HepG2 (cell line): ENCODE measurements around the gene SLC7A6OS. TPM values are rescaled to one million over a fixed set of nuclear protein-coding genes. Genes with fewer than 3 reads are reported as not detected.

ENCODE experiments used
- ATAC-seq: fragments of 200-7000 bp; cut with Tn5 transposase; 3 replicates; pipeline ENCODE4 v1.9.1; 2020; ENCODE audit warnings: mild to moderate bottlenecking, moderate library complexity
- BruUV-seq: library from RNA; stranded (reverse); fragments of 400-500 nt; replicated peaks from 2 replicates; lab custom pipeline; 2021; lab: Mats Ljungman, UMichigan
- CTCF ChIA-PET: fragments of 300-600 bp; formaldehyde crosslinking; extraction: SDS; loops from one replicate; lab custom pipeline; 2021; ENCODE audit warnings: low total read pairs, inconsistent platforms, low intra/inter-chr PET ratio; lab: Yijun Ruan, JAX
- POLR2A ChIA-PET: fragments of 350-600 bp; sonication (Branson Sonifier 250); formaldehyde crosslinking; loops from one replicate; lab custom pipeline; 2020; ENCODE audit warnings: antibody characterized with exemption, inconsistent platforms; lab: Yijun Ruan, JAX
- DNase-seq: peaks from one replicate; pipeline ENCODE4 v3.0.0-alpha.2; 2015; ENCODE audit warnings: low spot score
- FAIRE-seq: peaks from 3 replicates; lab custom pipeline; 2011; peaks lifted over from hg19 to GRCh38; lab: Jason Lieb, UNC
- H2AFZ ChIP-seq: one replicate; pipeline ENCODE4 v1.6.1; 2011; ENCODE audit warnings: low read length, inconsistent platforms
- H3K27ac ChIP-seq: fragments of 300-600 bp; 3 replicates; pipeline ENCODE4 v1.8.0; 2011; ENCODE audit warnings: mixed run types, mild to moderate bottlenecking, mixed read lengths, low read length, inconsistent platforms; ENCODE audit not compliant: insufficient read depth; ENCODE audit errors: extremely low read length
- H3K27me3 ChIP-seq, 2 experiments: fragments of 200-600 bp in 1 of 2; 2 replicates in 1 of 2; 3 replicates in 1 of 2; pipeline versions ENCODE4 v1.6.0 to v1.8.0; 2011; ENCODE audit warnings: low read length in 2 of 2, mild to moderate bottlenecking in 2 of 2, moderate library complexity in 2 of 2, inconsistent platforms in 1 of 2; ENCODE audit not compliant: insufficient read depth in 2 of 2, control insufficient read depth in 1 of 2
- H3K36me3 ChIP-seq, 2 experiments: fragments of 200-600 bp in 1 of 2; replicated peaks in 1 of 2; 2 replicates in 1 of 2; 3 replicates in 1 of 2; pipeline versions ENCODE4 v1.5.1 to v1.8.0; 2011; ENCODE audit warnings: low read length in 2 of 2, inconsistent platforms in 1 of 2; ENCODE audit not compliant: insufficient read depth in 2 of 2, control insufficient read depth in 1 of 2
- H3K4me1 ChIP-seq: 2 replicates; pipeline ENCODE4 v1.5.1; 2012; ENCODE audit warnings: low read length, inconsistent platforms; ENCODE audit not compliant: insufficient read depth
- H3K4me2 ChIP-seq: 2 replicates; pipeline ENCODE4 v1.6.0; 2011; ENCODE audit warnings: low read depth, low read length, inconsistent platforms
- H3K4me3 ChIP-seq, 3 experiments: fragments of 200-600 bp in 1 of 3; sonication (generic), shearing (Covaris generic) in 1 of 3; replicated peaks in 1 of 3; 2 replicates each; pipeline ENCODE4 v1.5.1; 2011 to 2016; ENCODE audit warnings: low read length in 3 of 3, inconsistent platforms in 2 of 3, low read depth in 2 of 3, mild to moderate bottlenecking in 2 of 3, control low read depth in 1 of 3, mixed read lengths in 1 of 3; ENCODE audit not compliant: insufficient read depth in 1 of 3
- H3K79me2 ChIP-seq: one replicate; pipeline ENCODE4 v1.6.1; 2011; ENCODE audit warnings: low read length, inconsistent platforms; ENCODE audit not compliant: insufficient read depth
- H3K9ac ChIP-seq: 2 replicates; pipeline ENCODE4 v1.6.0; 2011; ENCODE audit warnings: mild to moderate bottlenecking, low read depth, low read length, inconsistent platforms; ENCODE audit not compliant: insufficient read depth
- H3K9me3 ChIP-seq: 2 replicates; pipeline ENCODE4 v1.5.1; 2012; ENCODE audit warnings: mild to moderate bottlenecking, low read length
- H4K20me1 ChIP-seq: 2 replicates; pipeline ENCODE4 v1.6.0; 2011; ENCODE audit warnings: inconsistent platforms, mild to moderate bottlenecking, low read length, moderate library complexity; ENCODE audit not compliant: insufficient read depth
- CHD4 ChIP-seq: fragments of 200-600 bp; sonication (generic); IDR thresholded peaks from 2 replicates; pipeline ENCODE4 v1.7.0; 2017; ENCODE audit warnings: mild to moderate bottlenecking, low read length, borderline replicate concordance
- DR1 ChIP-seq: sonication (generic); formaldehyde crosslinking; IDR thresholded peaks from 2 replicates; pipeline ENCODE4 v1.8.0; 2021; ENCODE audit warnings: mild to moderate bottlenecking, missing genetic modification reagents, inconsistent platforms
- FOXC1 ChIP-seq: sonication (generic); formaldehyde crosslinking; IDR thresholded peaks from 2 replicates; pipeline ENCODE4 v1.8.0; 2022; ENCODE audit warnings: mild to moderate bottlenecking, missing genetic modification reagents, borderline replicate concordance
- KDM3A ChIP-seq: IDR thresholded peaks from 2 replicates; pipeline ENCODE4 v1.6.1; 2018; ENCODE audit warnings: low read depth, missing compliant biosample characterization
- KMT2A ChIP-seq: sonication (generic); formaldehyde crosslinking; IDR thresholded peaks from 2 replicates; pipeline ENCODE4 v1.4.0; 2020; ENCODE audit warnings: missing genetic modification reagents
- MED8 ChIP-seq: sonication (generic); formaldehyde crosslinking; IDR thresholded peaks from 2 replicates; pipeline ENCODE4 v1.8.1; 2023; ENCODE audit warnings: mild to moderate bottlenecking, missing genetic modification reagents; ENCODE audit not compliant: insufficient replicate concordance
- MIXL1 ChIP-seq: IDR thresholded peaks from 2 replicates; pipeline ENCODE4 v1.6.1; 2016
- PHF5A ChIP-seq: IDR thresholded peaks from one replicate; pipeline ENCODE4 v1.6.1; 2018; ENCODE audit warnings: low read depth, missing genetic modification reagents; ENCODE audit not compliant: unreplicated experiment
- SP5 ChIP-seq: IDR thresholded peaks from 2 replicates; pipeline ENCODE4 v1.6.1; 2016; ENCODE audit warnings: low read depth, borderline replicate concordance
- TBX2 ChIP-seq: sonication (generic); formaldehyde crosslinking; IDR thresholded peaks from 2 replicates; pipeline ENCODE4 v1.5.0; 2020; ENCODE audit warnings: missing genetic modification reagents, mild to moderate bottlenecking, borderline replicate concordance
- ZNF205 ChIP-seq: IDR thresholded peaks from 2 replicates; pipeline ENCODE4 v1.6.1; 2018; ENCODE audit warnings: missing biosample characterization, missing genetic modification reagents
- ZNF546 ChIP-seq: sonication (generic); formaldehyde crosslinking; conservative IDR thresholded peaks from 2 replicates; pipeline ENCODE4 v1.8.1; 2023; ENCODE audit warnings: mild to moderate bottlenecking, missing genetic modification reagents
- ZNF577 ChIP-seq: sonication (generic); formaldehyde crosslinking; IDR thresholded peaks from 2 replicates; pipeline ENCODE4 v1.4.0; 2020; ENCODE audit warnings: mild to moderate bottlenecking, low read depth, missing genetic modification reagents, borderline replicate concordance
- ZNF773 ChIP-seq: sonication (generic); formaldehyde crosslinking; IDR thresholded peaks from 2 replicates; pipeline ENCODE4 v1.4.0; 2020; ENCODE audit warnings: missing genetic modification reagents, borderline replicate concordance
- ZNF790 ChIP-seq: sonication (generic); formaldehyde crosslinking; IDR thresholded peaks from 2 replicates; pipeline ENCODE4 v1.8.0; 2022; ENCODE audit warnings: missing genetic modification reagents, mild to moderate bottlenecking, borderline replicate concordance
- ZNF878 ChIP-seq: sonication (generic); formaldehyde crosslinking; IDR thresholded peaks from 2 replicates; pipeline ENCODE4 v1.8.1; 2023; ENCODE audit warnings: mild to moderate bottlenecking, missing genetic modification reagents, moderate library complexity
- ZNF891 ChIP-seq: sonication (generic); formaldehyde crosslinking; IDR thresholded peaks from 2 replicates; pipeline ENCODE4 v1.5.0; 2020; ENCODE audit warnings: mild to moderate bottlenecking, missing genetic modification reagents
- WGBS: methylation state at CpG from one replicate; pipeline ENCODE4 v1.1.6; 2017; ENCODE audit warnings: low lambda C conversion rate; 5-methylcytosine and 5-hydroxymethylcytosine counted together
- in situ Hi-C: cut with HindIII; loops from 2 replicates; pipeline ENCODE4 v1.10.0; 2017; ENCODE audit warnings: low pct_unique_long_range_greater_than_20kb; ENCODE audit not compliant: extremely low pct_ligation_motif_present
- intact Hi-C: fragments of 100-400 bp; cut with micrococcal nuclease; formaldehyde crosslinking; loops from one replicate; pipeline ENCODE4 v1.10.0; 2022; ENCODE audit not compliant: unreplicated experiment
- polyA plus RNA-seq, 8 experiments: library from polyadenylated mRNA; depleted of rRNA in 3 of 8; stranded (reverse) in 7 of 8; unstranded in 1 of 8; fragments of >200 nt; fragmentation: Illumina TruSeq in 4 of 8; extraction: Trizol in 4 of 8; gene quantifications; 2 replicates each; pipeline versions ENCODE4 v1.2.1 to v1.2.3, GENCODE V29; 2011 to 2016; ENCODE audit warnings: low read depth in 4 of 8, missing spikeins in 1 of 8, mixed read lengths in 1 of 8; ENCODE audit not compliant: insufficient read depth in 1 of 8
- total RNA-seq, 5 experiments: library from RNA; depleted of rRNA; stranded (reverse); fragments of >200 nt; fragmentation: Illumina TruSeq; extraction: Trizol; gene quantifications; 2 replicates each; pipeline ENCODE4 v1.2.3, GENCODE V29; 2016; ENCODE audit warnings: low read depth in 1 of 5
- TF ChIP-seq, protein P1 (sequence below), 2 experiments: sonication (generic) in 1 of 2; formaldehyde crosslinking in 1 of 2; IDR thresholded peaks; 2 replicates each; pipeline versions ENCODE4 v1.4.0 to v1.6.1; 2018 to 2020; ENCODE audit warnings: missing genetic modification reagents in 2 of 2, borderline replicate concordance in 1 of 2, low read depth in 1 of 2, mild to moderate bottlenecking in 1 of 2, missing biosample characterization in 1 of 2
- TF ChIP-seq, protein P2 (sequence below): sonication (generic); formaldehyde crosslinking; IDR thresholded peaks from 2 replicates; pipeline ENCODE4 v1.8.0; 2022; ENCODE audit warnings: mild to moderate bottlenecking, missing genetic modification reagents; ENCODE audit not compliant: insufficient replicate concordance
- TF ChIP-seq, protein P3 (sequence below): sonication (generic); formaldehyde crosslinking; IDR thresholded peaks from 2 replicates; pipeline ENCODE4 v1.4.0; 2020; ENCODE audit warnings: missing genetic modification reagents, mild to moderate bottlenecking, borderline replicate concordance

Gene SLC7A6OS
- total and polyA plus RNA-seq, 2 of the 13 experiments (the other 11 are each of a cell fraction or from before 2014, with no cell fraction given): 11.2 to 21.5 TPM

DNA sequence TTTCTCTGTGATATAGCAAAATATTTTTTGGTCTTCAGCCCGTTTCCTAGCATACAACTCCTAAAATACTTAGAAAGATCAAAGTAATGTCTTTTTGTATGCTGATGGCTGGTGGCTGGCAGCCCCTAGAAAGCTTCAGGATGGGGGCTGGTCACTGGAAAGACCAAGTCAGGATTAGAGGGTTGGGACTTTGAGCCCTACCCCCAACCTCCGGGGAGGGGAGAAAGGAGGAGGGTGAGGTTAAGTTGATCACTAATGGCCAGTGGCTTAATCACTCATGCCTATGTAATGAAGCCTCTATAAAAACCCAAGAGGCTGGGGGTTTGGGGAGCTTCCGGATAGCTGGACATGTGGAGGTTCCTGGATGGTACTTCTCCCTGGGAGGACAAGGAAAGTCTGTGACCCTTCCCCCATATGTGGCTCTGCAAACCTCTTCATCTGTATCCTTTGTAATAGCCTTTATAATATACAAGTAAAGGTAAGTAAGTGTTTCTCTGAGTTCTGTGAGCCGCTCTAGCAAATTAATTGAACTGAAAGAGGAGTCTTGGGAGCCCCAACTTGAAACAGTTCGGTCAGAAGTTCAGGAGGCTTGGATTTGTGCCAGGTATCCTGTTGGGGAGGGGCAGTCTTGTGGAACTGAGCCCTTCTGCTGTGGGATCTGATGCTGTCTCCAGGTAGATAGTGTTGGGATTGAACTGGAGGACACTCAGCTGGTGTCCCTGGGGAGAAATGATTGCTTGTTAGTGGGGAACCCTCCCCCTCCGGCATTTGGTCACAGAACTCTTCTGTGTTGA lies 42.9 kb downstream of the SLC7A6OS start:
- BruUV-seq: no TSS peak
- H3K27ac ChIP-seq: peak overlapping the region; percentile 78
- H3K36me3 ChIP-seq: peaks cover 6 to 13% of the 10 kb centered on the region in 2 experiments
- H3K9ac ChIP-seq: peak overlapping the region; percentile 46
- WGBS: 41% methylated on average over 6 of the region's 6 CpGs
- H3K9me3 ChIP-seq: no peaks in the 10 kb centered on the region
- H3K27me3 ChIP-seq: no peaks in the 10 kb centered on the region; a peak in 1 of 5 replicates
- peak overlapping the region; percentile 72 for H3K4me2 ChIP-seq
- peak overlapping the region; percentile 3 to 43 (median 5); a peak in 4 of 6 replicates for H3K4me3 ChIP-seq
- intact Hi-C loops (no loop called here), in situ Hi-C loops (no loop called here)
- peak; percentile 65 for FAIRE-seq
- DNase-seq: peak; percentile 61
- peaks cover 66% of the 10 kb centered on the region for H3K79me2 ChIP-seq
- peaks cover 84% of the 10 kb centered on the region for H3K4me1 ChIP-seq
- H2AFZ ChIP-seq: no peak overlapping the region
- CTCF ChIA-PET: no interaction called here
- ATAC-seq: no peak
- H4K20me1 ChIP-seq: peaks cover 31% of the 10 kb centered on the region
- POLR2A ChIA-PET: interaction anchor here (1.4 to 3.5 kb wide), 3 partner anchors 14 to 43 kb away, joined by 4 to 17 read pairs (median 8); partner anchors contain the start of genes PRMT7 and SLC7A6OS
- TF ChIP-seq MED8: peak; percentile 23
- no peak for TF ChIP-seq ZNF773 (CRISPR knock-in tag)
- 0 out of 2 replicates have a peak, but pooled peaks have one; percentile 20 for TF ChIP-seq KMT2A
- TF ChIP-seq ZNF546 (CRISPR knock-in tag): no peak
- TF ChIP-seq ZNF891: no peak
- TF ChIP-seq, protein P1, sequence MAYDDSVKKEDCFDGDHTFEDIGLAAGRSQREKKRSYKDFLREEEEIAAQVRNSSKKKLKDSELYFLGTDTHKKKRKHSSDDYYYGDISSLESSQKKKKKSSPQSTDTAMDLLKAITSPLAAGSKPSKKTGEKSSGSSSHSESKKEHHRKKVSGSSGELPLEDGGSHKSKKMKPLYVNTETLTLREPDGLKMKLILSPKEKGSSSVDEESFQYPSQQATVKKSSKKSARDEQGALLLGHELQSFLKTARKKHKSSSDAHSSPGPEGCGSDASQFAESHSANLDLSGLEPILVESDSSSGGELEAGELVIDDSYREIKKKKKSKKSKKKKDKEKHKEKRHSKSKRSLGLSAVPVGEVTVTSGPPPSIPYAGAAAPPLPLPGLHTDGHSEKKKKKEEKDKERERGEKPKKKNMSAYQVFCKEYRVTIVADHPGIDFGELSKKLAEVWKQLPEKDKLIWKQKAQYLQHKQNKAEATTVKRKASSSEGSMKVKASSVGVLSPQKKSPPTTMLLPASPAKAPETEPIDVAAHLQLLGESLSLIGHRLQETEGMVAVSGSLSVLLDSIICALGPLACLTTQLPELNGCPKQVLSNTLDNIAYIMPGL (CRISPR knock-in tag; IDR thresholded peaks at IDR 0.05; ENCODE audit: borderline replicate concordance in 1 of 2, low read depth in 1 of 2): no peak
- TF ChIP-seq SP5 (CRISPR knock-in tag): peak; percentile 19; the same call in 1 of the 2 replicates
- TF ChIP-seq ZNF878 (CRISPR knock-in tag): no peak
- no peak for TF ChIP-seq MIXL1 (CRISPR knock-in tag)
- no peak for TF ChIP-seq DR1
- 0 out of 2 replicates have a peak, but pooled peaks have one; percentile 42 for TF ChIP-seq CHD4
- TF ChIP-seq ZNF577 (CRISPR knock-in tag): no peak
- TF ChIP-seq PHF5A (CRISPR knock-in tag): no peak
- TF ChIP-seq ZNF205 (CRISPR knock-in tag): no peak
- TF ChIP-seq KDM3A: no peak
- TF ChIP-seq TBX2 (CRISPR knock-in tag): peak; percentile 47; the same call in 1 of the 2 replicates
- no peak for TF ChIP-seq ZNF790 (CRISPR knock-in tag)
- no peak for TF ChIP-seq FOXC1 (CRISPR knock-in tag)
- TF ChIP-seq, protein P2, sequence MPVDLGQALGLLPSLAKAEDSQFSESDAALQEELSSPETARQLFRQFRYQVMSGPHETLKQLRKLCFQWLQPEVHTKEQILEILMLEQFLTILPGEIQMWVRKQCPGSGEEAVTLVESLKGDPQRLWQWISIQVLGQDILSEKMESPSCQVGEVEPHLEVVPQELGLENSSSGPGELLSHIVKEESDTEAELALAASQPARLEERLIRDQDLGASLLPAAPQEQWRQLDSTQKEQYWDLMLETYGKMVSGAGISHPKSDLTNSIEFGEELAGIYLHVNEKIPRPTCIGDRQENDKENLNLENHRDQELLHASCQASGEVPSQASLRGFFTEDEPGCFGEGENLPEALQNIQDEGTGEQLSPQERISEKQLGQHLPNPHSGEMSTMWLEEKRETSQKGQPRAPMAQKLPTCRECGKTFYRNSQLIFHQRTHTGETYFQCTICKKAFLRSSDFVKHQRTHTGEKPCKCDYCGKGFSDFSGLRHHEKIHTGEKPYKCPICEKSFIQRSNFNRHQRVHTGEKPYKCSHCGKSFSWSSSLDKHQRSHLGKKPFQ (CRISPR knock-in tag): no peak
- TF ChIP-seq, protein P3, sequence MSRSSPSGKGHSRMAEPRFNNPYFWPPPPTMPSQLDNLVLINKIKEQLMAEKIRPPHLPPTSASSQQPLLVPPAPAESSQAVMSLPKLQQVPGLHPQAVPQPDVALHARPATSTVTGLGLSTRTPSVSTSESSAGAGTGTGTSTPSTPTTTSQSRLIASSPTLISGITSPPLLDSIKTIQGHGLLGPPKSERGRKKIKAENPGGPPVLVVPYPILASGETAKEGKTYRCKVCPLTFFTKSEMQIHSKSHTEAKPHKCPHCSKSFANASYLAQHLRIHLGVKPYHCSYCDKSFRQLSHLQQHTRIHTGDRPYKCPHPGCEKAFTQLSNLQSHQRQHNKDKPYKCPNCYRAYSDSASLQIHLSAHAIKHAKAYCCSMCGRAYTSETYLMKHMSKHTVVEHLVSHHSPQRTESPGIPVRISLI (CRISPR knock-in tag): no peak
